HG03060 (cell line): ENCODE results near the gene C18orf63.
"Not testable (repeated sequence)": the region's sequence is repeated elsewhere in the genome, so short reads cannot be mapped to it uniquely, and the experiment has no call there.

Source experiments
- ATAC-seq: cut with Tn5 transposase; IDR thresholded peaks from one replicate; pipeline ENCODE4 v1.9.1; 2021; ENCODE audit warnings: low read depth, moderate number of reproducible peaks; ENCODE audit not compliant: unreplicated experiment

The C18orf63 gene

GRCh38 chr18:74326231-74326630, 10.6 kb downstream of the C18orf63 start:
- ATAC-seq = no peak

DNA sequence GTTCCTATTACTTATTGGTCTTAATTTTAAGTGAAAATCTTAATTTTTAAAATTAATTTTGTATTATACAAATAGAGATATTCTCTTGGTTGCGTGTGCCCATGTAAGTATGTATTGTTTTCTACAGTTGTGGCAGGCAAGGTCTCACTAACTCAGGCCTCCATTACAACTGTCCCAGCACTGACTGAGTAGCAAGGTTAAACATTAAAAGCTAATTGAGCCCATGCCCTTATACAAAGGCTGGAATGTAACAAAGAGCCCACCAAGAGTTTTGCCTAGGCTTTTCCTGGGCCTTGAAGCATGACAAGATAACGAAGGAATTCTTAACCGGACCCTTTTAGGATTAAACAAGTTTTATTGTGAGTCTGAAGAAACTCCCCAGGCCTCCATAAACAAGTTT, 11.2 kb downstream of the C18orf63 start:
- ATAC-seq = not testable (repeated sequence)

GRCh38 chr18:74328206-74328605, 12.6 kb downstream of the C18orf63 start:
- no peak for ATAC-seq

DNA sequence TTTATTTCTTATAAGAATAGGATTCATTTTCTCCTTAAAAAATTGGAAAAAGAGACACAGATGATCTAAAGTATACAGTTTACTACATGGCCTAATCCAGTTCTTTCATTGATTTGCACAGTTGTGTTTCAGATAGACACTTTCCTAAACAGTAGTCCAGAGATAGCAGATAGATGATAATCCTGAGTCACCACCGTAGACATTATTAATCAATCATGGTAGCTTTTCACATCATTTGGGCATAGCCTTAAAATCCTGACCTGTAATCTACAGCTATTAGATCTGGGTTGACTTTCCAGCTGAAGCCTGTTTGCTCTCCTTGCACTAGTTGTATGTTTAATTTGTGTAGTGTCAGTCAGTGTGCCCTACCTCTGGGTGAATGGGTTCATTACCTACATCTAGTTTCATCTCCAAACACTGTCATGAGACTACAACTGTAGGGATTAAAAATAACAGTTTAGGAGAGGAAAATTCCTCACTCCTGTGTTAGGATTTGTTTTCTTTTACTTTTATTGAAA, 14.1 kb downstream of the C18orf63 start:
- no peak for ATAC-seq

DNA sequence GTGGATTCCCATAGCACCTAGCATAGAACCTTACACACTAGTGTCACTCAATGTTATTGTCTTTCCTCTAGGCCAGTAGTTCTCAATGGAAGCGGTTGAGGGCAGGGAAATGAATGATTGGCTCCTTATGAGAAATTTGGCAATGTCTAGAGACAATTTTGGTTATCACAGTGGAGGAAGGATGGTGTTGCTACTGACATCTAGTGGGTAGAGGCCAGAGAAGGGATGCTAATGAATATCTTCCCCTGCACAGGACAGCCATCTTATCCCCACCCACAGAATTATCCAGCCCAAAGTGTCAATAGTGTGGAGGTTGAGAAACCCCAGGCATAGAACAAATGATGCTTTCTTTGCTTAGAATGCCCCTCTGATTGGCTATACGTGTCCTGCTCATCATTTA, 15.8 kb downstream of the C18orf63 start:
- no peak for ATAC-seq

- no peak for ATAC-seq
Measured at GRCh38 chr18:74333091-74333490, 17.5 kb downstream of the C18orf63 start.

DNA sequence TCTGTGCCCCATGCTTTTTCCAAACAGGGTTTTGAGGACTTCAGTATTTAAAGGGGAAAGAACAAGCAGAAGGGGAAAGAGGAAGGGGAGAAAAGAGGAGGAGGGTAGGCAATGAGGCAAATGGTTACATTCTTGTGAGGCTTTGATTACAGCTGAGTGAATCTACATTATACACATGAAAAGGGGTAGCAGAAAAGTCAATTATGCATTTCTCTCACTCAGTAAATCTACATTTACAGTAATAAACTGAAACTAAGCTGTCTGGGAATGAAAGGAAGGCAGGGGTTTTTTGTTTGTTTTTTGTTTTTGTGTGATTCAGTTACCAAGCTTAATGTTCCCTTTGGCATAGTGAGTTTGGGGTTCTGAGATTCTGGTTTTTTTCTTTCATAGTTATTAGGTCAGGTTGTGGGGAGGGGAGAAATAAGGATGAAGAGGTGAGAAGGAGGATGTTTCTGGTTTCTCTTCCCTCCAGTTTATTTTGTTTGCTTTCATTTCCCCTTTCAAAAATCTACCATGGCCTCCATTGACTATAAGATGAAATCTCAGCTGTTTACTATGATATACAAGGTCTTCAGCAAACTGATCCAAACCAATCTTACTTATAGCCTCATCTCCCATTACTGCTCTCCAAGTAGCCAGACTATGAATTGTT, 18.7 kb downstream of the C18orf63 start:
- ATAC-seq = no peak

GRCh38 chr18:74336656-74337055, 21.0 kb downstream of the C18orf63 start:
- ATAC-seq = no peak

- ATAC-seq = no peak
Measured at GRCh38 chr18:74337155-74337911, 21.7 kb downstream of the C18orf63 start.

DNA sequence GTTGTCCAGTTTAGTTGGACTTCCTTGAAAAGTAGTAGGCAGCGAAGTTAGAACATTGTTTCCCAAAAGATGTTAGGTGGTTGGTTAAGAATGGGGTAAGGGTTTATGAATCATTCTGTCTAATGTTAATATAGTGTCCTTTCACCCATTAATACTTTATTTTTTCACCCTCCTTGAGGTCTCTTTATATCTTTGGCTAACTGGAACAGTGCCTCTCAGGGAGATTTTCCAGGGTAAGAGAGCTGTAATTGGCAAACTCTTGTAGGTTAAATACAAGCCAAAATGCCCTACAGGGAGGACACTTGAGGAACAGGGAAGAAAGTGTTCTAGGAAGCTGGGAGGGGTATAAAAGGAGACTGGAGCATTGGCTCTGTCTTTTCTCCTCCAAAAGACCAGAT, 22.3 kb downstream of the C18orf63 start:
- ATAC-seq = no peak

DNA sequence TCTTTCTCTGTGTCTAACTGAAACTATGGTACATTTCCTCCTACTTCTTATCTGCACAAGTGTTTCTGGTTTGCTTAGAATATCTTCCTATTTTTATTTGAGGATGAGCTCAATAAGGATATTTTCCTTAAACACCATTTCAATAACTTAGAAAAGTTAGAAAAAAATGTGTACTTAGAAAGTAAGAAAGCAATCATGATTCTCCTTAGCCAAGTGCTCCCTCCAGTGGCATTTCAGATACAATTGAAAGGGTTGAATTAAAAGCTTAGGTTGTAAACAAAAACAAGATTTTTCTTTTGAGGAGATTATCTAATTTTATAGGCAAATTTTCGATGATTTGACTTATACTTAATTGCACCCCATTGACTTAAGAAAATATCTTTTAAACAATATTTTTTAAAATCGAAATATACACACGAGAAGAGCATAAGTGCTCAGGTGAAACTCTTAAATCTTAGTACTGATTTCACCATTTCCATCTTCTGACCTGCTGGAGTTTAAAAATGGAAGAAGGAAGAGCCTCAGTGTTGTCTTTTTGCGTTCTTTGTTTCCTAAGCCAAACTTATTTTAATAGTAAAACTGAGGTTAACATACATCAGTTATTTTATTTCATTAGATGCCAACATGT, 26.9 kb downstream of the C18orf63 start:
- no peak for ATAC-seq

GRCh38 chr18:74346206-74346605, 30.6 kb downstream of the C18orf63 start:
- ATAC-seq = no peak

GRCh38 chr18:74348581-74348980, 32.9 kb downstream of the C18orf63 start:
- no peak for ATAC-seq

GRCh38 chr18:74351354-74351753, 35.7 kb downstream of the C18orf63 start:
- ATAC-seq = peak; percentile 55

DNA sequence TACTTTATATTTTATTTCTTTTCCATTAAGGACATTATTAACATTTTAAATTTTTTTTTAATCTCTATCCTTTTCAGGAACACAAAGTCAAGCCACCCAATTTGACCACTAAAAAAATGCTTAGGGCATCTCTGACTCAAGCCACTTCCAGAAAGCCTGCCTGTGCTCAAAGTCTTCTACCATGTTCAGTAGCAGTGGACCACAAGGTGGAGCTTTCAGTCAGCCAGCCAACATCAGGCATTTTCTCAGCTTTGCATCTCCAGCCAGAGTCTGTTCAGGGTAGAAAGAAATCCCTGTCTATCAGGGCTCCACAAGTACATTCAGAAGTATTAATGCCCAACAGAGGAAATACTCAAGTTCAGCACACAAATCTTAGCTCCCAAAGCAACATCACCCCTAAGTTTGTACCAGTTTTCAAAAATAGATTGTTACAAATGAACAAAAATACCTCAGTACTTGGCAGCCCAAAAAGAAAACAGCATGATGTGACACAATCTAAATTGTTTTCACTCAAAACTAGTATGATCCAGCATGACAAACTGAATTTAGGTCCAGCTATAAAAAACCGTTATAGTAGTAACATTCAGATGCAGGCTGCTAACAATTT, 37.6 kb downstream of the C18orf63 start:
- peak; percentile 40 for ATAC-seq

DNA sequence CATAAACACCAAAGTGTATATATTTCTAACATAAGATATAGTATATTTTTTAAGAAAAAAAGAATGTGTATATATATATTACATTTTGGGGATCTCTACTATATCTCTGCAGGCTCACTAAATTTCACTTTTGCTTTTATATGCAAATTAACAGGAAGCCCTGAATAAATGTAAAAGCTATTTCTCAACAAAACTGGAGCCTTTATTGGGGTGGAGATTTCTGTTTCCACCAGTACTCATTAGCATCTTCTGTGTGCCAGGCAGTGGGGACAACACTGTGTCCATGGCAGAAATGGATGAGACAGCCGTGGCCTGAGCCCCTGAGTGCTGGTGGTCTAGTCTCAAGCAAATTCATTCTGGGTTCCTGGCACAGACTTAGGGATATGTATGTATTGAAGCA, 41.3 kb downstream of the C18orf63 start:
- no peak for ATAC-seq

- no peak for ATAC-seq
Measured at GRCh38 chr18:74360852-74361655, 45.4 kb downstream of the C18orf63 start.

- no peak for ATAC-seq
Measured at GRCh38 chr18:74367905-74368304, 52.3 kb downstream of the C18orf63 start.

GRCh38 chr18:74368901-74369705, 53.5 kb downstream of the C18orf63 start:
- no peak for ATAC-seq
